ENCODE measurements around the gene KRT17. TPM values are rescaled to one million over a fixed set of nuclear protein-coding genes. Genes with fewer than 3 reads are reported as not detected.
"Not testable (repeated sequence)": the region's sequence is repeated elsewhere in the genome, so short reads cannot be mapped to it uniquely, and the experiment has no call there.

KRT17 gene
- total RNA-seq, 2 donors from 2014 or later, result not detected

DNA sequence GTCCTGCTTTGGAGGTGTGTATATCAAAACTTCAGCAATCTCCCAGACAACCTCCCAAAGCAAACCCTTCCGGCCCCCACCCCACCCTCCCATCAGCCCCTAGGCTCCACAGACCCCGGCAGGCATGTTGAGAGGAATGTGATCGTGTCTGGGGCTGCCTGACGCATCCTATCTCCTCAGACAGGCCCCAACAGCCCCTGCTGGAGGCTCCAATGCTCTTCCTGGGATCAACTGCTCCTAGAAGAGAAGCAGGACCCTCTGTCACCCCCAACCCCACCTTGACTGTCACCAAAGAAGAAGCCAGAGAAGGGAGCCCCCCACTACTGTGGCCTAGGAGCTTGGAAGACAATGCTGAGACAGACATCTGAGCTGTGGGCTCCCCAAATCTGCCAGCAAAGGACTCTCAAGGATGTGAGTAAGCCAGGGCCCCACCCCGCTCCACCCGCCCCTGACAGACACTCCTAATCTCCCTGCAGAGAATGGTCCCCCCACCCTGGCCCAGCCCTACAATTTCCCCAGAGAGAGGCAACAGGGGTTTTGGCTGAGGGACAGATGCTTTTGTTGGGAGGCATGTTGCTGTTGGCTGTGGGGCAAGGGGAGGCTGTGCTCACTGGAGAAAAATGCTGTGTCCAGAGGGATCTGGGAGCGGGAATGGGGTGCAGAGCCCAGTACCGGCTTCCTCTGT lies 36.1 kb downstream of the KRT17 start:
- H3K9me3 Mint-ChIP-seq, result no peaks in the 10 kb centered on the region
- H3K27ac Mint-ChIP-seq, result no peak overlapping the region
- H3K36me3 Mint-ChIP-seq (ENCODE audit: low read depth), result no peaks in the 10 kb centered on the region
- H3K4me1 Mint-ChIP-seq, result peaks cover 4% of the 10 kb centered on the region
- H3K27ac ChIP-seq (ENCODE audit: low read depth, low read length), result no peak overlapping the region
- no peak overlapping the region for H3K9ac ChIP-seq (ENCODE audit: extremely low read depth, low read length, poor library complexity, severe bottlenecking)
- peaks cover 21% of the 10 kb centered on the region for H3K27me3 Mint-ChIP-seq (ENCODE audit: insufficient read depth)
- H3K4me1 ChIP-seq (ENCODE audit: control insufficient read depth, insufficient read depth, low read length), result no peaks in the 10 kb centered on the region
- H3K4me3 Mint-ChIP-seq, result no peak overlapping the region
- DNase-seq, result no peak
- no peaks in the 10 kb centered on the region for H3K36me3 ChIP-seq (ENCODE audit: control insufficient read depth, insufficient read depth, low read length)
- 80 to 92% methylated on average over 1 to 5 of the region's 8 CpGs for WGBS, 2 experiments (ENCODE audit: insufficient coverage in 1 of 2, insufficient read length in 1 of 2)
- TF ChIP-seq, protein P1, sequence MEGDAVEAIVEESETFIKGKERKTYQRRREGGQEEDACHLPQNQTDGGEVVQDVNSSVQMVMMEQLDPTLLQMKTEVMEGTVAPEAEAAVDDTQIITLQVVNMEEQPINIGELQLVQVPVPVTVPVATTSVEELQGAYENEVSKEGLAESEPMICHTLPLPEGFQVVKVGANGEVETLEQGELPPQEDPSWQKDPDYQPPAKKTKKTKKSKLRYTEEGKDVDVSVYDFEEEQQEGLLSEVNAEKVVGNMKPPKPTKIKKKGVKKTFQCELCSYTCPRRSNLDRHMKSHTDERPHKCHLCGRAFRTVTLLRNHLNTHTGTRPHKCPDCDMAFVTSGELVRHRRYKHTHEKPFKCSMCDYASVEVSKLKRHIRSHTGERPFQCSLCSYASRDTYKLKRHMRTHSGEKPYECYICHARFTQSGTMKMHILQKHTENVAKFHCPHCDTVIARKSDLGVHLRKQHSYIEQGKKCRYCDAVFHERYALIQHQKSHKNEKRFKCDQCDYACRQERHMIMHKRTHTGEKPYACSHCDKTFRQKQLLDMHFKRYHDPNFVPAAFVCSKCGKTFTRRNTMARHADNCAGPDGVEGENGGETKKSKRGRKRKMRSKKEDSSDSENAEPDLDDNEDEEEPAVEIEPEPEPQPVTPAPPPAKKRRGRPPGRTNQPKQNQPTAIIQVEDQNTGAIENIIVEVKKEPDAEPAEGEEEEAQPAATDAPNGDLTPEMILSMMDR (conservative IDR thresholded peaks at IDR 0.05), result no peak
- no peak overlapping the region for H3K4me3 ChIP-seq (ENCODE audit: low read length)
- no peaks in the 10 kb centered on the region for H3K9me3 ChIP-seq (ENCODE audit: control insufficient read depth, low read length)
- H3K27me3 ChIP-seq (ENCODE audit: control insufficient read depth, insufficient read depth, low read length, poor library complexity, severe bottlenecking), result no peaks in the 10 kb centered on the region

DNA sequence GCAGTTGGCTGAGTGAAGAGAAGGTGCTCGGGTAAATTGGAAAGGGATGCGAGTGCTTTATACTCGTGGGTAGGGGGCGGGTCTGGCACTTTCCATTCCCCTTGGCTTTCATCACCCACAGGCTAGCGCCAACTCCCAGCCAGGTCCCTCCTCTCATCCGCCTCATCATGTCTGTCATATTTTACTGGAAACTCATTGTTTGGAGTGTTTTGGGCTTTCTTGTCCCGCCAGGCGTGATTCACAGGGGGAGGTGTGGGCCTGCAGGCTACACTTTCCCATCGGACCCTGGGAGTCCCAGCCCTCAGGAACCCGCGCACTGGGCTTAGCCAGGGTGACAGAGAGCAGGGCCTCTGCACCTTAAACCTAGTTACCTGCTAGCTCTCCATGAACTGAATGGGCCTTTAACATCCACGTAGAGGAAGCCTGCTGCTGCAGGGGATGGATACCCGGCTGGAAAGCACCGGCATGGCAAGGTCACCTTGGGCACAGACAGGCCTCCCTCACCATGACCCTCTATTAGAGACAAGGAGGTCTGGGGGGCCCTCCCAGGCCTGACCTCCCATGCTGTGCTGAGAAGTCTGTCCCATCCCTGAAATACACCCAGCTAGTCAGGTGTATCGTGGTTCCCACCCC lies 37.4 kb downstream of the KRT17 start, which contains the start of gene KRT14:
TSS of gene KRT14 (minus strand) at position 33 of the 633 bp plus-strand sequence. CDS start 61 bp downstream, outside the sequence.
- Mint-ChIP-seq H3K4me1 (peaks cover 11% of the 10 kb centered on the region), H3K4me3 (no peak within 1 kb of the TSS), H3K9me3 (no peaks in the 10 kb centered on the region), H3K27me3 (ENCODE audit: insufficient read depth) (peaks cover 23% of the 10 kb centered on the region), H3K27ac (no peak within 1 kb of the TSS), H3K36me3 (ENCODE audit: low read depth) (no peaks in the 10 kb centered on the region)
- 87 to 90% methylated on average over 10 to 13 of the region's 15 CpGs for WGBS, 2 experiments (ENCODE audit: insufficient coverage in 1 of 2, insufficient read length in 1 of 2)
- no peak within 1 kb of the TSS for H3K27ac ChIP-seq (ENCODE audit: low read depth, low read length)
- no peak within 1 kb of the TSS for H3K9ac ChIP-seq (ENCODE audit: extremely low read depth, low read length, poor library complexity, severe bottlenecking)
- no peaks in the 10 kb centered on the region for H3K4me1 ChIP-seq (ENCODE audit: control insufficient read depth, insufficient read depth, low read length)
- DNase-seq, result no peak
- TF ChIP-seq, protein P1 (conservative IDR thresholded peaks at IDR 0.05), result no peak
- H3K4me3 ChIP-seq (ENCODE audit: low read length), result no peak within 1 kb of the TSS
- H3K9me3 ChIP-seq (ENCODE audit: control insufficient read depth, low read length), result no peaks in the 10 kb centered on the region
- no peaks in the 10 kb centered on the region for H3K36me3 ChIP-seq (ENCODE audit: control insufficient read depth, insufficient read depth, low read length)
- no peaks in the 10 kb centered on the region for H3K27me3 ChIP-seq (ENCODE audit: control insufficient read depth, insufficient read depth, low read length, poor library complexity, severe bottlenecking)

DNA sequence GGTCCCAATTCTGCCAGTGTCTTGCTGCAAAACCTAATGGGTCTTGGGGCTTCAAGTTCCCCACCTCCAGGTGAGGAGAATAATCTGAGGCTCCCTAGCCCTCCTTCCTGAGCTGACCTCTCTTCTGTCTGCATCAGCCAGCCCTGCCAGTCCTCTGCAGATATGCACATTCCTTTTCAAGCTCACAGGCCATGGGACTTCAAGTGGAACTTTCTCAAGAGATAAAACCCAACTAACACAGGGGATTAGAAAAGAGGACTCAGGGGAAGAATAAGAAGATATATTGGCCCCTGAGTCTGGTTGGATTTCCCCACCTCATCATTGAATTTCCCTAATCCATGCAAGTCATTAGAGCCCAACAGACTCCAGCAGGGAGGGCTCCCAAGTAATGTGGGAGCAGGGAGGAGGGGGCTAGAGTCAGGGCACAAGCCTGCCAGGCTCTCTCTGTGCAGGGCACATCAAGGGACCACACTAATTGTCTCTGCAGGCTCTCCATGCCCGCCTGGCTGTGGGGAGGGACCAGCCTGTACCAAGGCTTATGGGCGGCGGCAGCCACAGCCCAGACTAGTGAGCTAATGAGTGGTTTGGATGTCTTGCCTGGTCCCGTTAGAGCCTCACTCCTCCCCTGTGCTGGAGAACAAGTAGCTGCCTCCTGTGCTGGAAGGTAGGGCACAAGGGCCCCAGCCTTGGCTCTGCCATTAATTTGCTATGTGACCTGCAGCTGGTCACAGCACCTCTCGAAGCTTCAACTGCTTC lies 38.9 kb downstream of the KRT17 start:
- H3K27ac ChIP-seq (ENCODE audit: low read depth, low read length), result no peak overlapping the region
- H3K36me3 Mint-ChIP-seq (ENCODE audit: low read depth), result no peaks in the 10 kb centered on the region
- H3K4me1 Mint-ChIP-seq, result peaks cover 13% of the 10 kb centered on the region
- H3K27me3 ChIP-seq (ENCODE audit: control insufficient read depth, insufficient read depth, low read length, poor library complexity, severe bottlenecking), result no peaks in the 10 kb centered on the region
- no peak overlapping the region for H3K27ac Mint-ChIP-seq
- peaks cover 28% of the 10 kb centered on the region for H3K27me3 Mint-ChIP-seq (ENCODE audit: insufficient read depth)
- TF ChIP-seq, protein P1 (conservative IDR thresholded peaks at IDR 0.05), result no peak
- no peak overlapping the region for H3K4me3 Mint-ChIP-seq
- H3K9me3 ChIP-seq (ENCODE audit: control insufficient read depth, low read length), result no peaks in the 10 kb centered on the region
- no peaks in the 10 kb centered on the region for H3K4me1 ChIP-seq (ENCODE audit: control insufficient read depth, insufficient read depth, low read length)
- 84 to 98% methylated on average over 4 to 5 of the region's 5 CpGs for WGBS, 2 experiments (ENCODE audit: insufficient coverage in 1 of 2, insufficient read length in 1 of 2)
- no peak overlapping the region for H3K9ac ChIP-seq (ENCODE audit: extremely low read depth, low read length, poor library complexity, severe bottlenecking)
- H3K9me3 Mint-ChIP-seq, result no peaks in the 10 kb centered on the region
- peak; percentile 66 for DNase-seq
- H3K4me3 ChIP-seq (ENCODE audit: low read length), result no peak overlapping the region
- no peaks in the 10 kb centered on the region for H3K36me3 ChIP-seq (ENCODE audit: control insufficient read depth, insufficient read depth, low read length)

DNA sequence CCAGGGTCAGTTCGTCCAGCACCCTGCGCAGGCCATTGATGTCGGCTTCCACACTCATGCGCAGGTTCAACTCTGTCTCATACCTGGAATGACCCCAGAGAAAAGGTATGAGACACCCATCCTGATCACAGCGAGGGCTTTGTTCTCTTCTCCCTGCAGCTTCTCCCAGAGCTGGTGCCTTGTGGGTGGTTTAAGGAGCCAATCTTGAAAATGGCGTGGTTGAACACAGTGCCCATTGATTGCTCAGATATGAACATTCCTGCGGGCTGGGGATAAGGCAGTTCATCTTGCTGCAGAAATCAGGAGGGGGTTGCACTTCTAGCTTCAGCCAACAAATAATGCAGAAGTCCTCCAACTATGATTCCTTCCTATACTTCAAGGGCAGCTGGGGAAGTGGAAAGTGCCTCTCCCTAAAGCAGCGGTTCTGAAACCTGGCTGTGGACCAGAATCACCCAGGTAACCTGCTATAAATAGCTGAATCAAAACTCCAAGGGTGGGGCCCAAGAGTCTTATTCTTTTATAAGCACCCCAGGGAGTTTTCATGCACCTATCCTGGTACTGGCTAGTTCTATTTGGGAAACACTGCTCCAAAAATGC lies 39.9 kb downstream of the KRT17 start:
- H3K9me3 ChIP-seq (ENCODE audit: control insufficient read depth, low read length); H3K27ac ChIP-seq (ENCODE audit: low read depth, low read length); H3K4me1 ChIP-seq (ENCODE audit: control insufficient read depth, insufficient read depth, low read length); H3K36me3 Mint-ChIP-seq (ENCODE audit: low read depth); H3K4me3 Mint-ChIP-seq; H3K36me3 ChIP-seq (ENCODE audit: control insufficient read depth, insufficient read depth, low read length); H3K27ac Mint-ChIP-seq; H3K9ac ChIP-seq (ENCODE audit: extremely low read depth, low read length, poor library complexity, severe bottlenecking); H3K4me3 ChIP-seq (ENCODE audit: low read length); DNase-seq; H3K27me3 ChIP-seq (ENCODE audit: control insufficient read depth, insufficient read depth, low read length, poor library complexity, severe bottlenecking); H3K9me3 Mint-ChIP-seq: not testable (repeated sequence)
- Mint-ChIP-seq H3K27me3 (ENCODE audit: insufficient read depth) (peaks cover 29% of the 10 kb centered on the region), H3K4me1 (peaks cover 13% of the 10 kb centered on the region)
- WGBS, 2 experiments (ENCODE audit: insufficient coverage in 1 of 2, insufficient read length in 1 of 2), result 94 to 98% methylated on average over 6 to 8 of the region's 8 CpGs
